Progenitor cell of endocrine pancreas (in vitro differentiated cells): ENCODE results near the gene EFNB2. TPM values are rescaled to one million over a fixed set of nuclear protein-coding genes. Genes with fewer than 3 reads are reported as not detected.

ENCODE experiments used
- DNase-seq: peaks from one replicate; pipeline ENCODE4 v3.0.0; 2021; ENCODE audit warnings: low spot score; ENCODE audit not compliant: unreplicated experiment
- H3K27ac Mint-ChIP-seq: 2 replicates; pipeline ENCODE4 v1.8.0; 2021; ENCODE audit warnings: mild to moderate bottlenecking, moderate library complexity, mixed read lengths
- H3K27me3 Mint-ChIP-seq: 2 replicates; pipeline ENCODE4 v1.8.0; 2021; ENCODE audit warnings: mixed read lengths
- H3K36me3 Mint-ChIP-seq: 2 replicates; pipeline ENCODE4 v1.8.0; 2022; ENCODE audit warnings: mixed read lengths; ENCODE audit not compliant: insufficient read depth
- H3K4me1 Mint-ChIP-seq: 2 replicates; pipeline ENCODE4 v1.8.0; 2021; ENCODE audit warnings: low read depth, mixed read lengths
- H3K4me3 Mint-ChIP-seq: 2 replicates; pipeline ENCODE4 v1.8.0; 2021; ENCODE audit warnings: low read depth, mild to moderate bottlenecking, moderate library complexity, mixed read lengths
- H3K9me3 Mint-ChIP-seq: 2 replicates; pipeline ENCODE4 v1.8.0; 2021; ENCODE audit warnings: low read depth, mixed read lengths
- CTCF ChIP-seq: fragments of 200-600 bp; sonication (generic); IDR thresholded peaks from one replicate; pipeline ENCODE4 v1.5.0; 2021; ENCODE audit warnings: antibody characterized with exemption, mild to moderate bottlenecking; ENCODE audit not compliant: unreplicated experiment
- total RNA-seq: library from RNA; stranded (reverse); gene quantifications from 2 replicates; pipeline ENCODE4 v1.2.1, GENCODE V29; 2021

Gene EFNB2
- total RNA-seq, 1 donor from 2014 or later, result 44.2 TPM

- H3K4me1 Mint-ChIP-seq, result peaks cover 19% of the 10 kb centered on the region
- H3K4me3 Mint-ChIP-seq, result peak overlapping the region; percentile 35
- no peaks in the 10 kb centered on the region for H3K36me3 Mint-ChIP-seq
- no peaks in the 10 kb centered on the region for H3K27me3 Mint-ChIP-seq
- H3K27ac Mint-ChIP-seq, result peak overlapping the region; percentile 70
- TF ChIP-seq CTCF, result no peak
- H3K9me3 Mint-ChIP-seq, result no peaks in the 10 kb centered on the region
- DNase-seq, result peak; percentile 36
These were observed 34.9 kb upstream of the EFNB2 start for GRCh38 chr13:106570299-106570852.

- Mint-ChIP-seq H3K36me3 (no peaks in the 10 kb centered on the region), H3K9me3 (no peaks in the 10 kb centered on the region), H3K27me3 (no peaks in the 10 kb centered on the region), H3K4me1 (peaks cover 28% of the 10 kb centered on the region), H3K4me3 (no peak overlapping the region), H3K27ac (peak overlapping the region; percentile 11)
- DNase-seq, result no peak
- TF ChIP-seq CTCF, result no peak
These were observed 34.0 kb upstream of the EFNB2 start for GRCh38 chr13:106569233-106570095.

GRCh38 chr13:106568299-106569003 lies 33.0 kb upstream of the EFNB2 start:
- no peaks in the 10 kb centered on the region for H3K36me3 Mint-ChIP-seq
- H3K9me3 Mint-ChIP-seq, result no peaks in the 10 kb centered on the region
- H3K4me1 Mint-ChIP-seq, result peaks cover 31% of the 10 kb centered on the region
- no peaks in the 10 kb centered on the region for H3K27me3 Mint-ChIP-seq
- no peak for TF ChIP-seq CTCF
- H3K27ac Mint-ChIP-seq, result peak overlapping the region; percentile 97
- no peak for DNase-seq
- H3K4me3 Mint-ChIP-seq, result peak overlapping the region; percentile 99

- no peaks in the 10 kb centered on the region for H3K9me3 Mint-ChIP-seq
- no peaks in the 10 kb centered on the region for H3K27me3 Mint-ChIP-seq
- peak within 1 kb of the TSS; percentile 97 for H3K27ac Mint-ChIP-seq
These were observed 32.2 kb upstream of the EFNB2 start, which contains the start of gene ARGLU1 for GRCh38 chr13:106567474-106568298. TSS of gene ARGLU1 (minus strand) at chr13:106568137. CDS start at chr13:106567919, 218 bp downstream.

More at GRCh38 chr13:106567474-106568298, 32.2 kb upstream of the EFNB2 start, which contains the start of gene ARGLU1:
- peak; percentile 92 for DNase-seq
- Mint-ChIP-seq H3K4me3 (peak within 1 kb of the TSS; percentile 99), H3K36me3 (no peaks in the 10 kb centered on the region), H3K4me1 (peaks cover 33% of the 10 kb centered on the region)
- no peak for TF ChIP-seq CTCF
